Hypothalamus (tissue), 51 donors: ENCODE data around the gene TMUB2.

Source experiments
- DNase-seq, 51 donors: peaks; one replicate each; lab custom pipeline; 2025; lab: John Stamatoyannopoulos, UW

TMUB2 gene

DNA sequence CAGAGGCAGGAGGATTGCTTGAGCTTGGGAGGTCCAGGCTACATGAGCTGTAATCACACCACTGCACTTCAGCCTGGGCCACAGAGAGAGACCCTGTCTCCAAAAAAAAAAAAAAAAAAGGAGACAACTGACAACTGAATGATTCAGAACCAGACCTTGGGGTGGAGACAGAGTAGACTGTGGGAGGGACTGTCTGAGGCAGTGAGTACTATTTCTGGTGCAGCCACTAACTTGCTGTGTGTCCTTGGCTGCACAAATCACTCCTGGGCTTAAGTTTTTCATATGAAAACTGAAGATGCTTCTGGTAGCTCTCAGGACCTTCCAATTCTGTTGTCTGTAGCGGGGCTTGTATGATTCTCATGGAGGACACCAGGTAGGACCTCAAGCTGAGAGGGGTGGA is 10.5 kb upstream of the TMUB2 start:
- DNase-seq, result no peak

DNA sequence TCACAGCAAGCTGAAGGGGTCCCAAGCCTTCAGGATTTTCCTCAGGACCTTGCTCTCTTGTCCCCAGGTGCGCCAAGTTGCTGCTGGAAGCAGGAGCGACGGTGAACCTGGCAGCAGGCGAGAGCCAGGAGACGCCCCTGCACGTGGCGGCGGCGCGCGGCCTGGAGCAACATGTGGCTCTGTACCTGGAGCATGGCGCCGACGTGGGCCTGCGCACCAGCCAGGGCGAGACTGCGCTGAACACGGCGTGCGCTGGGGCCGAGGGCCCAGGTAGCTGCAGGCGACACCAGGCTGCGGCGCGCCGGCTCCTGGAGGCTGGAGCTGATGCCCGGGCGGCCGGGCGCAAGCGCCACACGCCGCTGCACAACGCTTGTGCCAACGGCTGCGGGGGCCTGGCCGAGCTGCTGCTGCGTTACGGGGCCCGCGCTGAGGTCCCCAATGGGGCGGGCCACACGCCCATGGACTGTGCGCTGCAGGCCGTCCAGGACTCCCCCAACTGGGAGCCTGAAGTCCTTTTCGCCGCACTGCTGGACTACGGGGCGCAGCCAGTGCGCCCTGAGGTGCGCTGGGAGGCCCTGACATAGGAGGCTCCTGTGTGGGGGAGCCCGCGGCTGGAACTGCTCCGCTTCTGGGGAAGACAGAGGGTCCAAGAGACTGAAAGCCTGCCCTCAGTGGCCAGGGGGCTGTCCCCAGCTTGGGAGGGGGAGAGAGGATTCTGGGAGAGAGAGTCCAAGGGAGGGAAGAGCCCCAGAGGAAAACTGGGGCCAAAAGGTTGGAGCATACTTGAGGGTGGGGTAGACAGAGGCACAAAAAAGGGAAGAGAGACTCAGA is 9.9 kb upstream of the TMUB2 start:
- DNase-seq, result no peak

DNA sequence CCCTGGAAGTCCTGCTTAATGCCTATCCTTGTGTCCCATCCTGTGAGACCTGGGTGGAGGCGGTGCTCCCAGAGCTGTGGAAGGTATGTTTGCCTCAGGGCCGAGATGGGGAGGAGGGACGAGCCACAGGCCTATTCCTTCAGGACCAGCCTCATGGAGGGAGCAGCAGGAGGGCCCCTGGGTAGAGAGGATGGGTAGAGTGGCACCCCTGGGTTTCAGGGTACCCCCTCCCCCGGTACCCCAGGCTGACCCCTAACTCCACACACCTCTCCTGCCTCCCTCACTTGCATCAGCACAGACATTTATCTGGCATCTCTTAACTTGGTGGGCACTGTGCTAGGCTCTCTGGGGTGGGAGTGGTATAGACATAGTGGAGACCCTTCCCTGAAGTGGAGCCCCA is 9.1 kb upstream of the TMUB2 start:
- DNase-seq, result no peak

DNA sequence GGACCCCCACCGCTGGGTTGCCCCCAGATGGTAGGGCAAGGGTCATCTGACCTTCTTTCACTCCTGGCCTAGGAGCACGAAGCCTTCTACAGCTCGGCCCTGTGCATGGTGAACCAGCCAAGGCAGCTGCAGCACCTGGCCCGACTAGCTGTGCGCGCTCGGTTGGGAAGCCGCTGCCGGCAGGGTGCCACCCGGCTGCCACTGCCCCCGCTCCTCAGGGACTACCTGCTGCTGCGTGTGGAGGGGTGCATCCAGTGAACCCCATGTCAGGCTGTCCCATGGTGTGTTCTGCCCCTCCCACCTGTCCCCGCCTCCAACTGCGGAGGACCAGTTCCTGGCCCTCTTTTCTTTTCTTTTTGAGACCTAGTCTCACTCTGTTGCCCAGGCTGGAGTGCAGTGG is 8.6 kb upstream of the TMUB2 start:
- no peak for DNase-seq

DNA sequence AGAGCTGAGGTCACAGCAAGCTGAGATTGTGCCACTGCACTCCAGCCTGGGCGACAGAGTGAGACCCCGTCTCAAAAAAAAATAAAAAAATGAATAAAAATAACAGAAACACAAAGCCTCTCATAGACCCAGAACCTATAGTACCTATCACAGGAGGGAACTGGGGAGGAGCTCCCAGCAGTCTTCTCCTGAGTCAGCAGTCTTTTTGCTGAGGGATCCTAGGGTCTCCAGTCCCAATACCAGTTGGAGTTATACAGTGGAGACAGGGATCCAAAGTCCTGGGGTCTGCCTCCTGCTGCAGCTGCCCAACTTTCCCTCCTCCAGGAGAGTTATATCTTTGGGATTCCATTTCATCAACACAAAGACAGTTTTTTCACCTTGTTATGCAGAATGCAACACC is 3.7 kb upstream of the TMUB2 start:
- DNase-seq, result no peak

DNA sequence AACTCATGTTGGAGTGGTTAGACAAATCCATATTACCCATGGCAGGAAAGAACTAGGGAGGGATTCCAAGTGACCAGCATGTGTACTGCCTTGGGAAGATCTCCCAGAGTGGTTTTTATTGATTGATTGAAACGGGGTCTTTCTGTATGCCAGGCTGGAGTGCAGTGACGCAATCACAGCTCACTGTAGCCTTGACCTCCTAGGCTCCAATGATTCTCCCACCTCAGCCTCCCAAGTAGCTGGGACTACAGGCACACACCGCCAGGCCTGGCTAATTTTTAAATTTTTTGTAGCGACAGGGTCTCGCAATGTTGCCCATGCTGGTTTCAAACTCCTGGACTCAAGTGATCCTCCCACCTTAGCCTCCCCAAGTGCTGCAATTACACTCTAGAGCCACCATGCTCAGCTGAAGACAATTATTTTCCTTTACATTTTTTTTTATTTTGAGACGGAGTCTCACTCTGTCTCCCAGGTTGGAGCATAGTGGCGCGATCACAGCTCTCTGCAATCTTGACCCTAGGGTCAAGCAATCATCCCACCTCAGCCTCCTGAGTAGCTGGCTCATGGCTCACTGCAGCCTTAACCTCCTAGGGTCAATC is 2.5 kb upstream of the TMUB2 start:
- DNase-seq, result no peak

DNA sequence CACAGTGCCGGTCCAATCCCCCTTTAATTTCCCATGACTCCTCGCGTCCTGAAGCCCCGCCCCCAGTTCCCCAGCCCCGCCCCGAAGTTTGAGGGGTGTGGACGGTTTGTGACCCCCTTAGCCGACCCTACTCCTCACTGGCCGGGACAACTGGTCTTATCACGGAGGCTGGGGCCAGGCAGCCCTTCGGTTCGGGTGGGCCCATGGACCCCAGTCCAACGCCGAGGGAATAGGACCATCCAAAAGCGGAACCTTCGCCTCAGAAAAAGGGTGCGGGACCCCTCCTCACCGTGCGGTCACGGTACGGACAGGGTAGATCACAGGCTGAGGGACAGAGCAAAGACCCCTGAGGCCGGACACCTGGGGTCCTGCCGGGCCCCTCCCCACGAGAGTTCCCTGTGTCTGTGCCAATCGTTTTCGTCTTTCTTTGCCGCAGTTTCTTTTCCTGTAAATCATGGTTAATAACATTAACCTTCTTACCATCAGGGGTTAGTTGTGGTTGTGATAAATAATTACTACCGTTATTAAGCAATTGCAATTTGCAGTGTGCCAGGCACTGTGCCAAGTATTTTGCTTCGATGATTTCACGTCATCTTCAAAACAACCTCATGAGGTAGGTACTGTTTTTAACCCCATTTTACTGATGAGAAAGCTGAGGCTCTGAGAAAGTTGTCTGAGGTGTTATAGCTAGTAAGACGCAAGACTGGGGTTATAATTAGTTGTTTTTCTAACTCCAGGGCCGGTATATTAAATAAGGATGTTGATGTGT is 543 bp downstream of the TMUB2 start:
- peak in 5 of 51 donors; percentile 73 to 87 (median 78) for DNase-seq

DNA sequence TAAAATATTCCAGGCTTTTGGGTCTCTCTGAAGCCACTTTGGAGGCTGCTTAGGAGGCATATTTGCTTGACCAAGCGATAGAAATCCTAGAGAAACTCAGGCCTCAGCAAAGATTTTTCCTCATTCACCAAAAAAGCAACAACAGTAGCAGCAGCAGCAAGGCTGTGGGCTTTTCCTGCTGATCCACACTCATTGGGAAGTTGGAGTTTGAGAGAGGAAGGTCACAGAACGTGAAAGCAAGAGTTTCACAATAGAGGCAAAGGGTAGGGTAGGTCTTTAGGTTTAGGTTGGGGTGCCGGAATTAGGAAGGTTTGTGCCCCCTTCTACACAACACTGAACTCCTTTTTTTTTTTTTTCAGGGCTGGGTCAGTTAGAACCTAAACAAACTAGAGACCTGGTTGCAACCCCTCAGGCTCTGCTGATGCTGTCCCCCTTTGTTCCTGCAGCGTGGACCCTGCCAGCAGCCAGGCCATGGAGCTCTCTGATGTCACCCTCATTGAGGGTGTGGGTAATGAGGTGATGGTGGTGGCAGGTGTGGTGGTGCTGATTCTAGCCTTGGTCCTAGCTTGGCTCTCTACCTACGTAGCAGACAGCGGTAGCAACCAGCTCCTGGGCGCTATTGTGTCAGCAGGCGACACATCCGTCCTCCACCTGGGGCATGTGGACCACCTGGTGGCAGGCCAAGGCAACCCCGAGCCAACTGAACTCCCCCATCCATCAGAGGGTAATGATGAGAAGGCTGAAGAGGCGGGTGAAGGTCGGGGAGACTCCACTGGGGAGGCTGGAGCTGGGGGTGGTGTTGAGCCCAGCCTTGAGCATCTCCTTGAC is 2.0 kb downstream of the TMUB2 start:
- DNase-seq, result no peak

DNA sequence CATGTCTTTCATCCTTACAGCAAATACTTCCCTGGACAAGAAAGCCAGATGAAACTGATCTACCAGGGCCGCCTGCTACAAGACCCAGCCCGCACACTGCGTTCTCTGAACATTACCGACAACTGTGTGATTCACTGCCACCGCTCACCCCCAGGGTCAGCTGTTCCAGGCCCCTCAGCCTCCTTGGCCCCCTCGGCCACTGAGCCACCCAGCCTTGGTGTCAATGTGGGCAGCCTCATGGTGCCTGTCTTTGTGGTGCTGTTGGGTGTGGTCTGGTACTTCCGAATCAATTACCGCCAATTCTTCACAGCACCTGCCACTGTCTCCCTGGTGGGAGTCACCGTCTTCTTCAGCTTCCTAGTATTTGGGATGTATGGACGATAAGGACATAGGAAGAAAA is 3.7 kb downstream of the TMUB2 start:
- no peak for DNase-seq

DNA sequence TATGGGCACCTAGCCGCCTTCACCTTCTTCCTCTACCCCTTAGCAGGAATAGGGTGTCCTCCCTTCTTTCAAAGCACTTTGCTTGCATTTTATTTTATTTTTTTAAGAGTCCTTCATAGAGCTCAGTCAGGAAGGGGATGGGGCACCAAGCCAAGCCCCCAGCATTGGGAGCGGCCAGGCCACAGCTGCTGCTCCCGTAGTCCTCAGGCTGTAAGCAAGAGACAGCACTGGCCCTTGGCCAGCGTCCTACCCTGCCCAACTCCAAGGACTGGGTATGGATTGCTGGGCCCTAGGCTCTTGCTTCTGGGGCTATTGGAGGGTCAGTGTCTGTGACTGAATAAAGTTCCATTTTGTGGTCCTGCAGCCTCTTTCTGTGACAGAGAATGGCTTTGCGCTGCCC is 4.6 kb downstream of the TMUB2 start:
- DNase-seq, result no peak

DNA sequence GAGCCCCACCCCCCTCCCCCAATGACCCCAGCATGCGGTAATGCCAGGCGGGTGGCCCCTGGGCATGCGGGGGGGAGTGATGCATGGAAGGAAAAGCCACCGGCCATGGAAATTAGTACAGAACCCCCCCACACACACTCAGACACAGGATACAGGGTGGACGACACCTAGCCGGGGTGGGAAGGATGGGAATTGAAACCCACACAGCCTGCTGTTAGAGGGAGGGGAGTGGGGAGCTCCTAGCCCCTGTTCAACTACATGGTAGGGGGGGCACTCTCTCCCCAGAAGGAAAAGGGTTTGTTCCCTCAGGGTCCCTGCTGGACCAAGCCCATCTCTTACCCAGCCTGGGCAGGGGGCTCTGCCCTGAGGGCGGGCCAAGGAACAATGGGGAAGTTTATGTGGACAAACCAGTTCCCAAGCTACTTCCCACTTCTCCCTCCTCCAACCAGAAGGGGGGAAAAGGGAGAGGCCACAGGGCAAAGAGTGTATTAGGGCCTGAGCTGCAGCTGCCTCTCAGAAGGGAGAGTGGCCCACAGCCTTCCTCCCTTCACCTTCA is 5.2 kb downstream of the TMUB2 start:
- DNase-seq, result no peak

DNA sequence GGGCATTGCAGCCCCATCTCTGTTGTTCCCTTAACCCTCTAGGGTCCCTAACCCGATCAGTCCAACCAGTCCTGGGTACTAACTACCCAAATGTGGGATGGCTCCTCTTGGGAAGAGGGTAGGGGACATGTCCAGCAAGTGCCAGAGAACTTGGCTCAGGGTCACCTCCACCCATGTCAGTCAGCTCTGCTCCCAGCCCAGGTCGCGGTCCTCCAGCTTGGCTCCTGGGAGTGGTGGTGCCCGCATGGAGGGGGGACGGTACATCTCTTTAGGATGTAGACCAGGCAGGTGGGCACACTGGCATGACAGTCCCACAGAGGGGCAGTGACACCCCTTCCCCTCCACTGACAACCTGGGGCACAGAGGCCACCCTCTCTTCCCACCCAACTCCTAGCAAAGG is 6.0 kb downstream of the TMUB2 start:
- DNase-seq, result no peak

DNA sequence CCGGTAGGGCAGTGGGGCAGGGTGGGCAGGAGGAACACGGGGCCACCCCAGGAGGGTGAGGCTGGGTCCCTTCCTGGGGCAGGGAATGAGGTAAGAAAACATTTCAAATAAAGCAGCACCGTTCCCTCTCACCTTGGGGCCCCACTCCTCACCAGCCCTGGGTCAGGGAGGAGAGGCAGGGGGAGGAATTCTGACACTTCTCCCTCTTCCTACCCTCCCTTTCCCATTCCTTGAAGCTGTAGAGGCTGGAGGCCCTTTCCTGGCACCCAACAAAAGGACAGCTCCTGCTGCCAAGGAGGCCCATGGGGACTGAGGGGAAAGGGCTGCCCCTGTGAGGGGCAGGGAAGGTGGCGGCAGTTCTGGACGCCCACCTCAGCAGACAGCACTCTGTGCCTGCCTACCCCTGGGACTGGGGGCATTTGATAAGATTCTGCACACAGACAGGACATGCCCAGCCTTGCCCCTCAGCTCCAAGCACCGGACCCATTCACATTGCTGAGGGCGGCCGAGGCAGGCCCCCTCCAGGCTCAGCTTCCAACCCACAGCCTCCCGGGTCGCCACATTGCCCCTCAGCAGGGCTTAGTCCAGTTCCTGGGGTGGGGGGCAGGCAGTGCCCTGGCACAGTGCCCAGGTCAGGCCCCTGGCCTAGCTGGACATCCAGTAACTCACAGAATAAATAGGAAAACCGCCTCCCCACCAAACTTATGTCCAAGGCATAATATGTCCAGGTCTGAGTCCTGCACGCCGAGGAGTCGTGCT is 6.7 kb downstream of the TMUB2 start:
- DNase-seq, result no peak

DNA sequence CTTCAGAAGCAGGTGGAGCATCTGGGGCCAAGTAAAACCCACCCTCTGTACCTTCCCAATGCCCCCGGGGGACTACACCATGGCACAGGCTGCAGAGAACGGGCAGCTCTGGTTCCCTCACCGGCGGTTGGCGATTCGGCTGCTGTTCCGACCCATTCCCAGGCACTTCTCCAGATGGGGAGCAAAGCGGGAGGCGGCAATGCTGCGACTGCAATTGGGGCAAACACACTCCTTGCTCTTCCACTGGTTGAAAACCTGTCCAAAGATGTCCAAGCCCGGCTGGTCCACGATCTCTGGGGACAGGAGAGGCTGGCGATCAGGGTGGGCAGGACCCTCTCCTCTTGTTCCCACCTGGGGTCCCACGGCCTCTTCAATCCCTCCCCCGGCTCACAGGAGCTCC is 10.3 kb downstream of the TMUB2 start:
- no peak for DNase-seq

DNA sequence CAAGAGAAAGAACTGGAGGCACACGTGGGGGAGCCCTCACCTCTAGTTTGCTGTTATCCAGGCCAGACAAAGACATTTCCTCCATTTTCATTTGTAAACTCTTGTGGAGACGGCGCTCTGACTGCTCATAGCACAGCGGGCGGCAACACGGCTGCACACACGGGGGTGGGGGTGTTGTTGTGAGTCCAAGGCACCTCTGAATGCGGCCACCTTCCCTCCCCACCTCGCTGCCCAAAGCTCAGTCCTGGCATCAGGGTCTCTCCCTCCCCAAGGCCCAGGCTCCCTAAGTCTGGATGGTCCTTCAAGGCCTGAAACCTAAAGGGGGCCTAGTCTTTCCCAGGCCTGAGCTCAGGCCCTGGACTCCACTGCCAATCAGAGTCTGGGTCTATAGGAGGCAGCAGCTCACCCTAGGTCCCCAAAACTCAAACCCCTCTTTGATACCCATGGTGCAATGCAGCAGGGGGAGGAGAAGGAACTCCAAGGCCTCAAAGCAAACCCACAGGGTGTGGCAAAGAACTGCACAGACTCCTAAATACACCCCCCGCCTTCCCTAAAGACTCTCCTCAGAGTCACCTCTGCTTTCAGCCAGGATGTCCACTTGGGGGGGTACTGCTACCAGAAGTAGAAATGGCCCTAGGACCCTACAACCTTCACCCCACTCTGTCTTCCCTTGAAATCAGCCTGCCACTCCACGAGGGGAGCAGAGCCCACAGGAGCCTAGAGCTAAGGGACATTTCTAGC is 11.4 kb downstream of the TMUB2 start:
- DNase-seq, result peak in 5 of 51 donors; percentile 22 to 45 (median 27)

DNA sequence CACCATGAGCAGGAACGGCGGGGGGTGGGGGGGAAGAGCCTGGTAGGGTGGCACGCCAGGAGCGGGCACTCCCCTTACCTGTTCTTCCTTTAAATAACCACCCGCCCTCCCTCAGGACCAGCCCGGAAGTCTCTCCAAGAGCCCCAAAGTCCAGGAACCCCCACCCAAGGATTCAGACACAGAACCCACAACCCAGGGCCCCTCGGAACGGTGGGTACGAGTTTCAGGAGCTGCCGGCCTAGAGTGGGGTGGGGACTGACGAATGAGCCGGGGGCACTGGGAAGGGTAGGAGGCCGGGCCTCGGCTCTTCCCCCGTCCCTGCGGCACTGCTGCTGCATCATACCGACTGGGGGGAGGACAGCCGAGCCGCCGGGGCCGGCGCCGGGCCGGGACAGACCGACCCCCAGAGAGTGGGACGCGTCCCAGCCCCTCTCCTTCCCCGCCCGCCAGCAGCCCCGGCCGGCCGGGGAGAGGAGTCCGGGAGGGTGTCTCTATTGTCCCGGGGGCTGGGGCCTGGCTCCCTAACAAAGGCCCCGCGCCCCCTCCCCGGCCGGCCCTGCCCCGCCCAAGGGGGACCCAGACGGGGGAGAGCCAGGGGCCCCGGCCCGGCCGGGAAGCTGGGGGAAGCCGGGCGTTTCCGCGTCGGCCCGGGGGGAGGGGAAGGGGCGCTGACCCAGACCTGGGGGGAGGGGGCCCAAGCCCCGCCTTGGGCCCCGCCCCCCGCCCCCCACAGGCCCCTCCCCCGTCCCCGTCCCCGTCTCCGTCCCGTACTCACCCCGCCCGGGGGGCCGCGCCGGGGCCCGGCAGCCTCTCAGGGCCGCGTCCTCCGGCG is 12.2 kb downstream of the TMUB2 start:
- peak in 34 of 51 donors; percentile 24 to 74 (median 46) for DNase-seq

DNA sequence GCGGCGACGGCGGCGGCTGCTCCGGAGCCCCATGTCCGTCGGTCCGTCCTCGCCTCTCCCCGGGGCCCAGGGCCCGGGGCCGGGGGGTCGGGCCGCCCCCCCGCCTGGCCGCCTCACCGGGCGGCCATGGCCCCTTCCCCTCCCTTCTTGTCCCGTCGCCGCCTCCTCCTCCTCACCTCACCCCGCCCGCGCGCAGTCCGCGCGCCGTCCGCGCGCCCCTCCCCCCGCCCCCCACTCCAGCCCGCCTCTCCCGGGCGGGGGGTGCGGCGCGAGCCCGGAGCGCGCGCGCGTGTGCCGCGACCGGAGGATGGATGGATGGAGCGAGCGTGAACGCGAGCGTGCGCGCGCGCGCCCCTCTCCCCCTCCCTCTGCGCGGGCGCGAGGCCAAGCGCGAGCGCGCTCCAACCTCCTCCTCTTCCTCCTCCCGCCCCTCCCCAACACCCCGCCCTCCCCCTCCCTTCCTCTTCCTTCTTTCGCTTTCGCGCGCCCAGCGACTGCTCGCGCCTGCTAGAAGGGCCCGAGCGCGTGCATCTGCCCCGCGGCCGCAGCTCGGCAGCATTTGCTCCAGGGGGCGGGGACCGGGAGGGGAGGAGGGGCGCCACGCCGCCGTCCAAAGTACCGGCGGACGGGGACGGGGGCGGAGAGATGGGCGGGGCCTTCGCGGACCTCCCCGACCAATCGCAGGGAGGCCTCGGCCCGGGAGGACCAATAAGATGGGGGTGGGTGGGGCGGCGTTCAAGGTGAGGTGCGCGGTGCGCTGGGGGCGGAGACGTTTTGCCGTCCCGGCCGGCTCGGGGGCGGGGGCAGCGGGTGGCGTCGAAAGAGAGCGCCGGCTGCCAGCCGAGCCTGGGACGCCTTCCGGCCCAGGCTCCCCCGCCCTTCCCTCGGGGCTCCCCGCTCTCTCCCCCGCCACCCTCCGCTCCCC is 13.0 kb downstream of the TMUB2 start, which contains the start of gene ATXN7L3:
TSS of gene ATXN7L3 (minus strand) at position 332 of the 925 bp plus-strand sequence. CDS start 1,814 bp downstream, outside the sequence.
- DNase-seq, result peak; percentile 77 to 98 (median 94)
